ENCODE measurements around the gene FNDC3A.

GRCh38 chr13:49057176-49057575, 81.5 kb downstream of the FNDC3A start:
- TF ChIP-seq EZH2phosphoT487 (IDR thresholded peaks at IDR 0.05; ENCODE audit: insufficient read depth, low read depth) (no peak), EZH2 (IDR thresholded peaks at IDR 0.05; ENCODE audit: insufficient read depth, poor library complexity, severe bottlenecking) (no peak)
